CD4-positive, alpha-beta memory T cell (primary cell): ENCODE results near the gene PPY. TPM values are rescaled to one million over a fixed set of nuclear protein-coding genes. Genes with fewer than 3 reads are reported as not detected.

Experiments used
- CTCF ChIA-PET: fragments of 350-600 bp; sonication (Branson Sonifier 250); formaldehyde crosslinking; loops from one replicate; lab custom pipeline; 2021; ENCODE audit warnings: inconsistent platforms; ENCODE audit not compliant: partially characterized antibody; lab: Charles Lee
- POLR2A ChIA-PET: fragments of 350-600 bp; sonication (Branson Sonifier 250); formaldehyde crosslinking; loops from one replicate; lab custom pipeline; 2021; ENCODE audit not compliant: partially characterized antibody; lab: Charles Lee
- DNase-seq, 5 donors: peaks; one replicate each; pipeline versions ENCODE4 v3.0.0 to v3.0.0-alpha.2; 2020 to 2022; ENCODE audit warnings: mixed read lengths in 1 of 5
- H3K27ac ChIP-seq: one replicate; pipeline ENCODE4 v1.7.0; 2013; ENCODE audit warnings: low read depth, low read length
- H3K27me3 ChIP-seq: 2 replicates; pipeline ENCODE4 v1.7.0; 2013; ENCODE audit warnings: mild to moderate bottlenecking, low read length, moderate library complexity; ENCODE audit not compliant: insufficient read depth
- H3K36me3 ChIP-seq: 2 replicates; pipeline ENCODE4 v1.7.0; 2013; ENCODE audit warnings: mild to moderate bottlenecking, low read length, moderate library complexity; ENCODE audit not compliant: insufficient read depth
- H3K4me1 ChIP-seq: 2 replicates; pipeline ENCODE4 v1.7.0; 2013; ENCODE audit warnings: mild to moderate bottlenecking, low read length, moderate library complexity; ENCODE audit not compliant: insufficient read depth
- H3K4me3 ChIP-seq, 2 donors: one replicate each; pipeline ENCODE4 v1.7.0; 2013; ENCODE audit warnings: low read length in 2 of 2, mild to moderate bottlenecking in 1 of 2
- H3K9me3 ChIP-seq, 2 donors: one replicate each; pipeline ENCODE4 v1.7.0; 2013; ENCODE audit warnings: low read length in 2 of 2, control low read depth in 1 of 2; ENCODE audit not compliant: control insufficient read depth in 1 of 2
- H3K27ac Mint-ChIP-seq, 7 donors: one replicate each; pipeline ENCODE4 v1.8.0; 2020 to 2021; ENCODE audit warnings: mixed read lengths in 7 of 7, mild to moderate bottlenecking in 6 of 7, inconsistent platforms in 3 of 7, moderate library complexity in 3 of 7
- H3K27me3 Mint-ChIP-seq, 2 donors: one replicate each; pipeline ENCODE4 v1.8.0; 2020 to 2021; ENCODE audit warnings: mixed read lengths in 2 of 2
- H3K36me3 Mint-ChIP-seq, 2 donors: one replicate each; pipeline ENCODE4 v1.8.0; 2020 to 2021; ENCODE audit warnings: mixed read lengths in 2 of 2, inconsistent platforms in 1 of 2, mild to moderate bottlenecking in 1 of 2
- H3K4me1 Mint-ChIP-seq, 4 donors: one replicate each; pipeline ENCODE4 v1.8.0; 2020 to 2021; ENCODE audit warnings: mixed read lengths in 4 of 4, mild to moderate bottlenecking in 1 of 4
- H3K4me3 Mint-ChIP-seq, 8 donors: one replicate each; pipeline ENCODE4 v1.8.0; 2020 to 2021; ENCODE audit warnings: mixed read lengths in 8 of 8, mild to moderate bottlenecking in 7 of 8, moderate library complexity in 6 of 8, inconsistent platforms in 3 of 8
- H3K9me3 Mint-ChIP-seq, 8 donors: one replicate each; pipeline ENCODE4 v1.8.0; 2020 to 2021; ENCODE audit warnings: mixed read lengths in 8 of 8, mild to moderate bottlenecking in 5 of 8, inconsistent platforms in 3 of 8, moderate library complexity in 1 of 8
- intact Hi-C: fragments of 100-400 bp; cut with micrococcal nuclease; formaldehyde crosslinking; loops from one replicate; pipeline ENCODE4 v1.15.1; 2023
- polyA plus RNA-seq, 2 donors: library from polyadenylated mRNA; unstranded; fragments of 300-500 nt; fragmentation: Illumina TruSeq; gene quantifications; one replicate each; pipeline ENCODE4 v1.2.3, GENCODE V29; 2021
- total RNA-seq, 2 experiments: library from RNA; stranded (reverse); gene quantifications; one replicate each; pipeline ENCODE4 v1.2.3, GENCODE V29; 2021

Gene PPY
- total and polyA plus RNA-seq, 4 experiments from 2014 or later = not detected

- Mint-ChIP-seq H3K4me1 (peaks cover 0 to 12% (median 3%) of the 10 kb centered on the region in 4 donors), H3K4me3 (peak overlapping the region in 4 of 8 donors; percentile 10 to 54 (median 41)), H3K9me3 (no peaks in the 10 kb centered on the region), H3K36me3 (no peaks in the 10 kb centered on the region), H3K27ac (no peak overlapping the region), H3K27me3 (peaks cover 22 to 40% of the 10 kb centered on the region in 2 donors)
- H3K4me3 ChIP-seq = no peak overlapping the region
- POLR2A ChIA-PET = no interaction called here
- no peaks in the 10 kb centered on the region for H3K36me3 ChIP-seq
- CTCF ChIA-PET = interaction anchor here (0.9 kb wide), 1 partner anchor 58 kb away, joined by 3 read pairs; no protein-coding TSS in a partner anchor
- no peak for DNase-seq
- H3K4me1 ChIP-seq = peaks cover 7% of the 10 kb centered on the region
- H3K27me3 ChIP-seq = peaks cover 32% of the 10 kb centered on the region
- no peaks in the 10 kb centered on the region for H3K9me3 ChIP-seq
- no peak overlapping the region for H3K27ac ChIP-seq
- intact Hi-C loops = no loop called here
These were observed 40.9 kb upstream of the PPY start for GRCh38 chr17:43983196-43983514.

DNA sequence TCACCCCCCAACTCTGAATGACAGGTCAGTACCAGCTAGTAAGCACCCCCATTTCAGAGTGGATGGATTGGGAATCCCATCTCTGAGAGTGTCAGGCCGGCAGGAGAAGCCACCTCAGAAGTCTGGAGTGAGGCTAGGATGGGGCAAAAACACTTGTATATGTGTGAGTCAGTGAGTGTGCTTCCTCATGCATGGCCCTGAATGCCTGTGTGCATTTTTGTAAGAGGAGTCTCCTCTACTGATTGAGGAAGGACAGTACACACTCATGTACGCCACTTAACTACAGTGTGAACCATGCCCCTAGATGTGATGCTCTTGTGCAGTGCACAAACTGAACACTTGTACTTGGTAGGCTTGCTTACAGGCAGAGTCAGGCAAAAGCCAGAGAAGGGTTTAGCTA is 39.9 kb upstream of the PPY start:
- intact Hi-C loops = no loop called here
- Histone ChIP-seq H3K36me3 (no peaks in the 10 kb centered on the region), H3K27me3 (peaks cover 32% of the 10 kb centered on the region), H3K4me3 (no peak overlapping the region), H3K4me1 (peaks cover 7% of the 10 kb centered on the region), H3K9me3 (no peaks in the 10 kb centered on the region), H3K27ac (no peak overlapping the region)
- Mint-ChIP-seq H3K4me1 (peaks cover 0 to 10% (median 3%) of the 10 kb centered on the region in 4 donors), H3K27me3 (peaks cover 25 to 36% of the 10 kb centered on the region in 2 donors), H3K9me3 (no peaks in the 10 kb centered on the region), H3K27ac (no peak overlapping the region), H3K36me3 (no peaks in the 10 kb centered on the region), H3K4me3 (peak overlapping the region in 2 of 8 donors; percentile 11 to 38)
- ChIA-PET CTCF (no interaction called here), POLR2A (no interaction called here)
- no peak for DNase-seq

- intact Hi-C loops = no loop called here
- Mint-ChIP-seq H3K4me3 (no peak overlapping the region), H3K9me3 (no peaks in the 10 kb centered on the region), H3K27me3 (peaks cover 24 to 30% of the 10 kb centered on the region in 2 donors), H3K4me1 (peaks cover 0 to 8% (median 3%) of the 10 kb centered on the region in 4 donors), H3K27ac (no peak overlapping the region), H3K36me3 (no peaks in the 10 kb centered on the region)
- Histone ChIP-seq H3K4me3 (no peak overlapping the region), H3K4me1 (peaks cover 7% of the 10 kb centered on the region), H3K27me3 (peaks cover 27% of the 10 kb centered on the region), H3K9me3 (no peaks in the 10 kb centered on the region), H3K36me3 (no peaks in the 10 kb centered on the region), H3K27ac (no peak overlapping the region)
- ChIA-PET POLR2A (no interaction called here), CTCF (no interaction called here)
- no peak for DNase-seq
These were observed 37.4 kb upstream of the PPY start for GRCh38 chr17:43979671-43980070.

DNA sequence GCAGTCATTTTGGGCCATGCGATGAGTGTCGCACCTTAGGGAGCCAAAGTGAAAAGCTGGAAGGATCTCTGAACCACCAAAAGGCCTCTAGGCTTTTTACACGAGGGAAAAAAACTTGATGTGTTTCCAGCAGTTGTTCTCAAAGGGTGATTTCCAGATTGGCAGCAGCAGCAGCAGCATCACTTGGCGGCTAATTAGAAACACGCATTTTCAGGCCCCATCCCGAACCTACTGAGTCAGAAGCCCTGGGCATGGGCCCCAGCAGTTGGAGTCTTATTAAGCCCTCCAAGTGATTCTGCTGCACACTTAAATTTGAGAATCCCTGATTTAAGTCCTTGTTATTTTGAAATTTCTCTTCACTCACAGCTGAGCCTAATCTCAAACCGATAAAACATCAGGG is 36.7 kb upstream of the PPY start:
- no peaks in the 10 kb centered on the region for H3K36me3 Mint-ChIP-seq
- CTCF ChIA-PET = no interaction called here
- Histone ChIP-seq H3K4me3 (no peak overlapping the region), H3K27me3 (peaks cover 22% of the 10 kb centered on the region), H3K36me3 (no peaks in the 10 kb centered on the region), H3K27ac (no peak overlapping the region), H3K9me3 (no peaks in the 10 kb centered on the region), H3K4me1 (peaks cover 7% of the 10 kb centered on the region)
- DNase-seq = no peak
- no peak overlapping the region for H3K27ac Mint-ChIP-seq
- intact Hi-C loops = no loop called here
- peaks cover 22 to 31% of the 10 kb centered on the region in 2 donors for H3K27me3 Mint-ChIP-seq
- H3K9me3 Mint-ChIP-seq = no peaks in the 10 kb centered on the region
- peaks cover 0 to 8% (median 3%) of the 10 kb centered on the region in 4 donors for H3K4me1 Mint-ChIP-seq
- POLR2A ChIA-PET = no interaction called here
- H3K4me3 Mint-ChIP-seq = no peak overlapping the region

DNA sequence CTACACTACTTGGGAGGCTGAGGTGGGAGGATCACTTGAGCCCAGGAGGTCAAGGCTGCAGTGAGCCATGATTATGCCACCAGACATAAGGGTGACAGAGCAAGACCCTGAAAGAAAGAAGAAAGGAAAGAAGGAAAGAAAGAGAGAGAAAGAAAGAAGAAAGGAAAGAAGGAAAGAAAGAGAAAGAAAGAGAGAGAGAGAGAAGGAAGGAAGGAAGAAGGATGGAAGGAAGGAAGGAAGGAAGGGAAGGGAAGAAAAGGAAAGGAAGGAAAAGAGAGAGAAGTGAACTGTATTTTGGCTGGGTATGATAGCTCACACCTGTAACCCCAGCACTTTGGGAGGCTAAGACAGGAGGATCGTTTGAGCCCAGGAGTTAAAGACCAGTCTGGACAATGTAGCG is 35.8 kb upstream of the PPY start:
- Histone ChIP-seq H3K36me3 (no peaks in the 10 kb centered on the region), H3K27ac (no peak overlapping the region), H3K27me3 (peaks cover 15% of the 10 kb centered on the region), H3K4me3 (no peak overlapping the region), H3K4me1 (no peaks in the 10 kb centered on the region), H3K9me3 (no peaks in the 10 kb centered on the region)
- Mint-ChIP-seq H3K9me3 (no peaks in the 10 kb centered on the region), H3K27me3 (peaks cover 21 to 26% of the 10 kb centered on the region in 2 donors), H3K27ac (no peak overlapping the region), H3K4me3 (peak overlapping the region in 1 of 8 donors; percentile 63), H3K36me3 (no peaks in the 10 kb centered on the region), H3K4me1 (peaks cover 0 to 3% (median 1%) of the 10 kb centered on the region in 4 donors)
- CTCF ChIA-PET = no interaction called here
- POLR2A ChIA-PET = no interaction called here
- intact Hi-C loops = no loop called here
- DNase-seq = no peak

DNA sequence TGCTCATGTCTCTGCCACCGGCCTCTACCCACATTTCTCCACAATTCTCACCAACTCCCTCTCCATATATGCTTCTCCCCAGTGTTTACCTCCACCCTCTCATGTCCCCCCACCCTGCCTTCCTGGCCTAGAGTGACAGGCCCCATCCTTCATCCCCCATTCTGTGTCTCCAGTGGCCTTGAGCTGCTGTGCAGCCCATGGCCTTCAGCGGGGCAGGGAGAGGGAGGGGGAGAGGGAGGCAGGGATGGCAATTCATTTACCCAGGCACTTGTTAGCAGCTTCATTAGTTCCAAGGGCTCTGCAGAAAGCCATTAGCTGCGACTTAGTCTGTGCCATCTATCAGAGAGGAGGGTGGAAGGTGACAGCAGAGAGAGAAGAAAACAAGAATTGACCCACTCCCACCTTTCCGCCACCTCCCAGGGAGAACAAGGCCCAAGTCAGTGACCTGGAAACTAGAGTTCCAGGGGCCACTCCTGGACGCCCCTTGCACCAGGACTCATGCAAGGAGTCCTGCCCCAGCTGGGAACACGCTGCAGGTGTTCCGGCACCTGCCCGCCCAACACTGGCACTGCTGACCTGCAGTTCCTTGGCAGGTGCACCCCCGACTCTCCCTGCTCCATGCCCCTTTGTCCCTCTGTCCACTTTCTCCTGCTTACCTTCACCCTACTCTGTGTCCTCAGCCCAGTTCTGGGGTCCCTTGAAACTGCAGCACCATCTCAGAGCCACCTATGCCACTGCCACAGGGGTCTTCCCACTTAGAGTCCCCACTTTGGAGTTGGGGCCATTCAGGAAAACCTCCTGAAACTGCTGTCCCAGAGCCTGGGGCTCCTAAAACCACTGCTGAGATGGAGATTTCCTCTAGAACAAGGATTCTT is 34.9 kb upstream of the PPY start:
- Histone ChIP-seq H3K27ac (no peak overlapping the region), H3K4me1 (no peaks in the 10 kb centered on the region), H3K36me3 (no peaks in the 10 kb centered on the region), H3K4me3 (no peak overlapping the region), H3K9me3 (no peaks in the 10 kb centered on the region), H3K27me3 (peaks cover 6% of the 10 kb centered on the region)
- DNase-seq = no peak
- intact Hi-C loops = no loop called here
- Mint-ChIP-seq H3K27ac (no peak overlapping the region), H3K9me3 (no peaks in the 10 kb centered on the region), H3K4me1 (no peaks in the 10 kb centered on the region), H3K4me3 (no peak overlapping the region), H3K36me3 (no peaks in the 10 kb centered on the region), H3K27me3 (peaks cover 13 to 19% of the 10 kb centered on the region in 2 donors)
- ChIA-PET POLR2A (no interaction called here), CTCF (no interaction called here)

DNA sequence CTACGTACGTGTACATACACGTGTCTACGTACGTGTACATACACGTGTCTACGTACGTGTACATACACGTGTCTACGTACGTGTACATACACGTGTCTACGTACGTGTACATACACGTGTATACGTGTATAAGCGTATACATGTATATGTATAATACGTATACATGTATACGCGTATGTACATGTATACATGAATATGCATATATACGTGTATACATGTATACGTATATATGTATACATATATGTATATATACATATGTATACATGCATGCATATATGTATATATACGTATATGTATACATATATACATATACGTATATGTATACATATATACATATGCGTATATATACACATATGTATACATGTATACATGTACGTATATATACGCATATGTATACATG is 33.6 kb upstream of the PPY start:
- ChIA-PET POLR2A (no interaction called here), CTCF (no interaction called here)
- no peak for DNase-seq
- Mint-ChIP-seq H3K4me1 (peaks cover 0 to 3% (median under 1%) of the 10 kb centered on the region in 4 donors), H3K27me3 (peaks cover 4 to 12% of the 10 kb centered on the region in 2 donors), H3K4me3 (no peak overlapping the region), H3K9me3 (no peaks in the 10 kb centered on the region), H3K27ac (no peak overlapping the region), H3K36me3 (no peaks in the 10 kb centered on the region)
- Histone ChIP-seq H3K27me3 (peaks cover 4% of the 10 kb centered on the region), H3K36me3 (no peaks in the 10 kb centered on the region), H3K27ac (no peak overlapping the region), H3K9me3 (no peaks in the 10 kb centered on the region), H3K4me1 (no peaks in the 10 kb centered on the region), H3K4me3 (no peak overlapping the region)
- intact Hi-C loops = no loop called here
